Testis (tissue), 2 donors: Measurements from ENCODE around the gene SLC27A6.

Experiments
- CTCF ChIP-seq, 3 experiments: fragments of 450-650 bp in 2 of 3; fragments of 200-600 bp in 1 of 3; sonication (generic) in 1 of 3; IDR thresholded peaks; one replicate each; pipeline ENCODE4 v1.5.1; 2016 to 2019; ENCODE audit warnings: antibody characterized with exemption in 3 of 3, mild to moderate bottlenecking in 2 of 3, moderate library complexity in 1 of 3
- POLR2A ChIP-seq: fragments of 450-650 bp; IDR thresholded peaks from one replicate; pipeline ENCODE4 v1.6.1; 2017; ENCODE audit warnings: antibody characterized with exemption, mild to moderate bottlenecking, moderate library complexity

DNA sequence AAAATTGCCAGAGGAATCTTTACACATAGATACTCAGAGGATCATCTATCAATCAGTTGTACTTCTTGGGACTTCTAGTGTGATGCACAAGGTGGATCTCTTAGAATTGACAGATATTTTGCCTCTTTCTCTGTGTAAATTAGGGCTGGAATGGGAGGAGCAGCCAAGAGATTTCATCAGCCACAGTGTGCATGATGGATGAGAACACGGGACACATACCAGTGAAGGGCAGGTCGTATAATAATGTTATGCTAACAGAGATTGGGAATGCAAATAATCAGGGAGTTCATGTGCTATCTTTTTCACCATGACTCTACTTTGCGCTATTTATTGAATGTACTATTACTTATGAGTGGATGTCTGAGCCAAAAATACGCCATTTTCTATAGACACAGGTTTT lies 86.0 kb downstream of the SLC27A6 start:
- TF ChIP-seq CTCF (IDR thresholded peaks at IDR 0.05) (no peak), POLR2A (no peak)
